Adrenal gland (tissue), 12 donors: Measurements from ENCODE around the gene NLRP4. TPM values are rescaled to one million over a fixed set of nuclear protein-coding genes. Genes with fewer than 3 reads are reported as not detected.

Experiments
- DNase-seq, 7 donors: peaks; one replicate each; pipeline ENCODE4 v3.0.0-alpha.2; 2019 to 2020
- H3K27ac ChIP-seq, 5 donors: fragments of 200-600 bp; sonication (generic) in 4 of 5; 1 replicate in 3 of 5; 2 replicates in 2 of 5; pipeline versions ENCODE4 v1.5.1 to v1.8.0; 2016 to 2020; ENCODE audit warnings: mild to moderate bottlenecking in 1 of 5
- H3K27me3 ChIP-seq: fragments of 200-600 bp; 2 replicates; pipeline ENCODE4 v1.8.0; 2021
- H3K36me3 ChIP-seq, 2 donors: fragments of 200-600 bp; replicated peaks in 1 of 2; 1 replicate in 1 of 2; 2 replicates in 1 of 2; pipeline versions ENCODE4 v1.5.1 to v1.8.0; 2018 to 2022
- H3K4me1 ChIP-seq, 2 donors: fragments of 200-600 bp; replicated peaks in 1 of 2; 1 replicate in 1 of 2; 2 replicates in 1 of 2; pipeline versions ENCODE4 v1.5.1 to v1.8.0; 2018 to 2021
- H3K4me3 ChIP-seq, 4 donors: fragments of 200-600 bp; sonication (generic) in 3 of 4; one replicate each; pipeline ENCODE4 v1.5.1; 2016 to 2018
- H3K9me3 ChIP-seq, 3 donors: fragments of 200-600 bp; sonication (generic) in 1 of 3; replicated peaks in 1 of 3; 1 replicate in 2 of 3; 2 replicates in 1 of 3; pipeline versions ENCODE4 v1.5.1 to v1.8.0; 2016 to 2021
- POLR2A ChIP-seq, 2 donors: fragments of 450-650 bp; IDR thresholded peaks; one replicate each; pipeline ENCODE4 v1.6.1; 2017; ENCODE audit warnings: antibody characterized with exemption in 2 of 2, mild to moderate bottlenecking in 2 of 2, moderate library complexity in 1 of 2
- WGBS, 4 donors: extraction: QIAGEN DNeasy Blood & Tissue Kit in 2 of 4; methylation state at CpG; one replicate each; pipeline versions ENCODE4 v1.1.5 to v1.1.7; 2013 to 2017; 5-methylcytosine and 5-hydroxymethylcytosine counted together
- intact Hi-C, 2 donors: fragments of 100-400 bp; cut with DNase I; formaldehyde crosslinking; loops; one replicate each; pipeline versions ENCODE4 v1.14.1 to v1.15.0; 2022 to 2023
- polyA plus RNA-seq, 3 donors: library from polyadenylated mRNA; stranded (reverse); fragments of 200-250 nt in 2 of 3; fragments of 350-450 nt in 1 of 3; fragmentation: Illumina TruSeq in 1 of 3; extraction: RNeasy Lipid Tissue Mini Kit (QIAGEN cat#74804) in 1 of 3; gene quantifications; one replicate each; pipeline ENCODE4 v1.2.3, GENCODE V29; 2013 to 2014
- total RNA-seq, 9 donors: library from RNA; depleted of rRNA in 4 of 9; stranded (reverse); fragments of >200 nt in 4 of 9; fragments of 120-200 nt in 1 of 9; fragmentation: NEBNext Ultra II Directional in 1 of 9; extraction: Animal tissue kit (Norgen Biotek cat#: 25700) in 1 of 9; gene quantifications; one replicate each; pipeline versions ENCODE4 v1.1.0 to v1.2.4, GENCODE V29; 2013 to 2023
- TF ChIP-seq, protein P1 (sequence below), 6 experiments: fragments of 450-650 bp in 4 of 6; fragments of 200-600 bp in 2 of 6; sonication (generic) in 1 of 6; IDR thresholded peaks; 1 replicate in 5 of 6; 2 replicates in 1 of 6; pipeline versions ENCODE4 v1.5.1 to v1.8.0; 2016 to 2021; ENCODE audit warnings: antibody characterized with exemption in 6 of 6, mild to moderate bottlenecking in 2 of 6, moderate library complexity in 1 of 6
- donor health status: healthy with polysubstance abuse.
- donor health status: Bipolar disorder and iron deficiency.
- donor health status: DM: yes; HTN: yes; CAD: no.
- donor health status: DM: no; HTN: no; CAD: no.
- donor health status: DM: no; HTN: no; CAD: no.
- donor health status: DM: yes; HTN: yes; CAD: no.

NLRP4 gene
- total and polyA plus RNA-seq, 12 donors = not detected

DNA sequence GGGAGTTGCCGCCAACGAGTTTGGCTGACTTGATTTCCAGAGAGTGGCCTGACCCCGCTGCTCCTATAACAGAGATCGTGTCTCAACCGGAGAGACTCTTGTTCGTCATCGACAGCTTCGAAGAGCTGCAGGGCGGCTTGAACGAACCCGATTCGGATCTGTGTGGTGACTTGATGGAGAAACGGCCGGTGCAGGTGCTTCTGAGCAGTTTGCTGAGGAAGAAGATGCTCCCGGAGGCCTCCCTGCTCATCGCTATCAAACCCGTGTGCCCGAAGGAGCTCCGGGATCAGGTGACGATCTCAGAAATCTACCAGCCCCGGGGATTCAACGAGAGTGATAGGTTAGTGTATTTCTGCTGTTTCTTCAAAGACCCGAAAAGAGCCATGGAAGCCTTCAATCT lies 21.6 kb downstream of the NLRP4 start:
- H3K4me1 ChIP-seq = no peaks in the 10 kb centered on the region
- H3K27me3 ChIP-seq = no peaks in the 10 kb centered on the region
- intact Hi-C loops = no loop called here
- H3K9me3 ChIP-seq = no peaks in the 10 kb centered on the region
- TF ChIP-seq POLR2A (IDR thresholded peaks at IDR 0.05) = no peak
- TF ChIP-seq, protein P1, sequence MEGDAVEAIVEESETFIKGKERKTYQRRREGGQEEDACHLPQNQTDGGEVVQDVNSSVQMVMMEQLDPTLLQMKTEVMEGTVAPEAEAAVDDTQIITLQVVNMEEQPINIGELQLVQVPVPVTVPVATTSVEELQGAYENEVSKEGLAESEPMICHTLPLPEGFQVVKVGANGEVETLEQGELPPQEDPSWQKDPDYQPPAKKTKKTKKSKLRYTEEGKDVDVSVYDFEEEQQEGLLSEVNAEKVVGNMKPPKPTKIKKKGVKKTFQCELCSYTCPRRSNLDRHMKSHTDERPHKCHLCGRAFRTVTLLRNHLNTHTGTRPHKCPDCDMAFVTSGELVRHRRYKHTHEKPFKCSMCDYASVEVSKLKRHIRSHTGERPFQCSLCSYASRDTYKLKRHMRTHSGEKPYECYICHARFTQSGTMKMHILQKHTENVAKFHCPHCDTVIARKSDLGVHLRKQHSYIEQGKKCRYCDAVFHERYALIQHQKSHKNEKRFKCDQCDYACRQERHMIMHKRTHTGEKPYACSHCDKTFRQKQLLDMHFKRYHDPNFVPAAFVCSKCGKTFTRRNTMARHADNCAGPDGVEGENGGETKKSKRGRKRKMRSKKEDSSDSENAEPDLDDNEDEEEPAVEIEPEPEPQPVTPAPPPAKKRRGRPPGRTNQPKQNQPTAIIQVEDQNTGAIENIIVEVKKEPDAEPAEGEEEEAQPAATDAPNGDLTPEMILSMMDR (IDR thresholded peaks at IDR 0.05) = no peak
- WGBS, 4 donors = 86 to 91% (median 88%) methylated on average over 21 to 23 of the region's 23 CpGs
- H3K4me3 ChIP-seq = no peak overlapping the region
- H3K27ac ChIP-seq = no peak overlapping the region
- no peak for DNase-seq
- no peaks in the 10 kb centered on the region for H3K36me3 ChIP-seq

DNA sequence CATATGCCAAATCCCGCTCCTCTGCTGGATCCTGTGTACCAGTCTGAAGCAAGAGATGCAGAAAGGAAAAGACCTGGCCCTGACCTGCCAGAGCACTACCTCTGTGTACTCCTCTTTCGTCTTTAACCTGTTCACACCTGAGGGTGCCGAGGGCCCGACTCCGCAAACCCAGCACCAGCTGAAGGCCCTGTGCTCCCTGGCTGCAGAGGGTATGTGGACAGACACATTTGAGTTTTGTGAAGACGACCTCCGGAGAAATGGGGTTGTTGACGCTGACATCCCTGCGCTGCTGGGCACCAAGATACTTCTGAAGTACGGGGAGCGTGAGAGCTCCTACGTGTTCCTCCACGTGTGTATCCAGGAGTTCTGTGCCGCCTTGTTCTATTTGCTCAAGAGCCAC lies 22.1 kb downstream of the NLRP4 start:
- no peaks in the 10 kb centered on the region for H3K9me3 ChIP-seq
- WGBS, 4 donors = 85 to 89% (median 88%) methylated on average over 14 of the region's 14 CpGs
- H3K27me3 ChIP-seq = no peaks in the 10 kb centered on the region
- TF ChIP-seq, protein P1 (IDR thresholded peaks at IDR 0.05) = no peak
- no peak for TF ChIP-seq POLR2A (IDR thresholded peaks at IDR 0.05)
- DNase-seq = no peak
- H3K4me1 ChIP-seq = no peaks in the 10 kb centered on the region
- H3K36me3 ChIP-seq = no peaks in the 10 kb centered on the region
- intact Hi-C loops = no loop called here
- H3K27ac ChIP-seq = no peak overlapping the region
- no peak overlapping the region for H3K4me3 ChIP-seq

DNA sequence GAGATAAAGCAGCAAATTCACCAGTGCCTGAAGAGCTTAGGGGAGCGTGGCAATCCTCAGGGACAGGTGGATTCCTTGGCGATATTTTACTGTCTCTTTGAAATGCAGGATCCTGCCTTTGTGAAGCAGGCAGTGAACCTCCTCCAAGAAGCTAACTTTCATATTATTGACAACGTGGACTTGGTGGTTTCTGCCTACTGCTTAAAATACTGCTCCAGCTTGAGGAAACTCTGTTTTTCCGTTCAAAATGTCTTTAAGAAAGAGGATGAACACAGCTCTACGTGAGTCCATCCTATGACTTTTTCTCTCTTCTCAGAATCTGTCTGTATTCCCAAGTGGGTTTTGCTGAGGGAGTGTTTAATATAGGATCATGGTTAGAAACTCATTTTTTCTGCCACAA lies 22.6 kb downstream of the NLRP4 start:
- no peak for DNase-seq
- Histone ChIP-seq H3K4me1 (no peaks in the 10 kb centered on the region), H3K9me3 (no peaks in the 10 kb centered on the region), H3K4me3 (no peak overlapping the region), H3K27ac (no peak overlapping the region), H3K36me3 (no peaks in the 10 kb centered on the region), H3K27me3 (no peaks in the 10 kb centered on the region)
- intact Hi-C loops = no loop called here
- TF ChIP-seq, protein P1 (IDR thresholded peaks at IDR 0.05) = no peak
- no peak for TF ChIP-seq POLR2A (IDR thresholded peaks at IDR 0.05)
- WGBS, 4 donors = 55 to 71% (median 66%) methylated on average over 5 of the region's 5 CpGs

DNA sequence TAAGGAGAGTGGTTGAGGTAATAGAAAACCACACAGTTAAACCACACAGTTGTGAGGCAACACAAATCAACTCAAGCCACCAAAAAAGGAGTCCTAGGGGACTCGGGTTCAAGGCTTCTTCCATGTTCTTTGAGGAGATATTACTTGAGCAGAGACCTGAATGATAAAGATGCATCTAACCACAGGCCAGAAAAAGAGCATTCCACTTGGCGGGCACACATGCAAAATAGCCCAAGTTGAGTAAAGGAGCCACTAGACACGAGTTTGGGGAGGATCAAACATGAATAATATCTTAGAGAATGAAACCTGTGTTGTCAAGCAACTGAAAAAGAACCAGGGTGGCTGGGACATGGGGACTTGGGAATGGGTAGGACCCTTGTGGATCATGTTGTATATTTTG lies 30.2 kb downstream of the NLRP4 start:
- Histone ChIP-seq H3K36me3 (no peaks in the 10 kb centered on the region), H3K9me3 (no peaks in the 10 kb centered on the region), H3K27ac (no peak overlapping the region), H3K4me1 (no peaks in the 10 kb centered on the region), H3K27me3 (no peaks in the 10 kb centered on the region), H3K4me3 (no peak overlapping the region)
- DNase-seq = no peak
- TF ChIP-seq, protein P1 (IDR thresholded peaks at IDR 0.05) = no peak
- no peak for TF ChIP-seq POLR2A (IDR thresholded peaks at IDR 0.05)
- intact Hi-C loops = no loop called here
- 51 to 60% (median 53%) methylated on average over 3 of the region's 3 CpGs for WGBS, 4 donors
